Uterus (tissue), 4 donors: ENCODE measurements around the gene PPM1K. TPM values are rescaled to one million over a fixed set of nuclear protein-coding genes. Genes with fewer than 3 reads are reported as not detected.
A peak's percentile ranks its signal among the peaks of the same experiment; 100 is the strongest.

ENCODE experiments used
- DNase-seq, 2 donors: peaks; one replicate each; pipeline ENCODE4 v3.0.0-alpha.2; 2019 to 2020
- H3K27ac ChIP-seq, 2 donors: fragments of 200-600 bp; sonication (generic); 1 replicate in 1 of 2; 2 replicates in 1 of 2; pipeline ENCODE4 v1.5.1; 2016 to 2018
- H3K27me3 ChIP-seq, 2 donors: fragments of 200-600 bp; sonication (generic); one replicate each; pipeline ENCODE4 v1.5.1; 2018 to 2019; ENCODE audit warnings: control low read depth in 1 of 2
- H3K36me3 ChIP-seq, 2 donors: fragments of 200-600 bp; sonication (generic); one replicate each; pipeline ENCODE4 v1.5.1; 2019; ENCODE audit warnings: control low read depth in 1 of 2
- H3K4me1 ChIP-seq, 2 donors: fragments of 200-600 bp; sonication (generic); one replicate each; pipeline ENCODE4 v1.5.1; 2018 to 2019; ENCODE audit warnings: control low read depth in 1 of 2
- H3K4me3 ChIP-seq, 2 donors: fragments of 200-600 bp; sonication (generic); 1 replicate in 1 of 2; 2 replicates in 1 of 2; pipeline ENCODE4 v1.5.1; 2018 to 2019; ENCODE audit warnings: mild to moderate bottlenecking in 1 of 2
- H3K9me3 ChIP-seq, 2 donors: fragments of 200-600 bp; sonication (generic); one replicate each; pipeline ENCODE4 v1.5.1; 2019; ENCODE audit warnings: control low read depth in 1 of 2
- CTCF ChIP-seq, 4 experiments: fragments of 200-600 bp in 2 of 4; fragments of 450-650 bp in 2 of 4; sonication (generic) in 2 of 4; IDR thresholded peaks; one replicate each; pipeline ENCODE4 v1.5.1; 2016 to 2019; ENCODE audit warnings: antibody characterized with exemption in 4 of 4, mild to moderate bottlenecking in 2 of 4, moderate library complexity in 1 of 4
- POLR2A ChIP-seq, 2 donors: fragments of 450-650 bp; IDR thresholded peaks; one replicate each; pipeline ENCODE4 v1.6.1; 2016; ENCODE audit warnings: antibody characterized with exemption in 2 of 2, mild to moderate bottlenecking in 1 of 2, moderate library complexity in 1 of 2
- intact Hi-C: fragments of 100-400 bp; cut with DNase I; formaldehyde crosslinking; loops from one replicate; pipeline ENCODE4 v1.15.1; 2023; ENCODE audit warnings: low total_unique reads
- total RNA-seq, 4 donors: library from RNA; depleted of rRNA in 3 of 4; stranded (reverse); fragments of >200 nt in 3 of 4; gene quantifications; one replicate each; pipeline versions ENCODE4 v1.1.0 to v1.2.4, GENCODE V29; 2014 to 2023
- donor health status: DM: yes; HTN: yes; CAD: no.

PPM1K gene
- total RNA-seq, 4 donors from 2014 or later: 64.7 to 159 (median 83.0) TPM

GRCh38 chr4:88257726-88258125 is 26.6 kb downstream of the PPM1K start:
- no peaks in the 10 kb centered on the region for H3K4me1 ChIP-seq
- no peak for DNase-seq
- TF ChIP-seq CTCF (IDR thresholded peaks at IDR 0.05): no peak
- no peak for TF ChIP-seq POLR2A (IDR thresholded peaks at IDR 0.05)
- no peaks in the 10 kb centered on the region for H3K9me3 ChIP-seq
- no peaks in the 10 kb centered on the region for H3K36me3 ChIP-seq
- intact Hi-C loops: no loop called here
- no peak overlapping the region for H3K27ac ChIP-seq
- H3K4me3 ChIP-seq: no peak overlapping the region
- H3K27me3 ChIP-seq: no peaks in the 10 kb centered on the region

GRCh38 chr4:88255111-88255510 is 29.2 kb downstream of the PPM1K start:
- no peak for TF ChIP-seq CTCF (IDR thresholded peaks at IDR 0.05)
- TF ChIP-seq POLR2A (IDR thresholded peaks at IDR 0.05): no peak

DNA sequence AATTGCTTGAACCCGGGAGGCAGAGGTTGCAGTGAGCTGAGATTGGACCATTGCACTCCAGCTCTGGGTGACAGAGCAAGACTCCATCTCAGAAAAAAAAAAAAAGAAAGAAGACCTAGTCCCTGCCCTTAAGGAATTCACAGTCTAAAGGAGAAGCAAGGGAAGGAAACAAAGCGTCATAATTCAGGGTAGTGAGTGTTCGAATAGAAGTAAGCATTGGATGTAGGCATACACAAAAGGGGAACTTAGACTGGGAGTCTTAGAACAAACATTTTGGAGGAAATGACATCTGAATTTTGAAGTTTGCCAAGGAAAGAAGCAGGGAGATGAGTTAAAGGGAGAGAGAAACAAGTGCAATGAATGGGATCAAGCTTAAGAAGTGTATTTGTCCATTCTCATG is 32.4 kb downstream of the PPM1K start:
- Histone ChIP-seq H3K27me3 (no peaks in the 10 kb centered on the region), H3K36me3 (no peaks in the 10 kb centered on the region), H3K4me1 (no peaks in the 10 kb centered on the region), H3K4me3 (no peak overlapping the region), H3K27ac (no peak overlapping the region), H3K9me3 (no peaks in the 10 kb centered on the region)
- TF ChIP-seq POLR2A (IDR thresholded peaks at IDR 0.05) (no peak), CTCF (IDR thresholded peaks at IDR 0.05) (no peak)
- intact Hi-C loops: no loop called here
- no peak for DNase-seq

More at GRCh38 chr4:88255111-88255510, 29.2 kb downstream of the PPM1K start:
- intact Hi-C loops: no loop called here
- DNase-seq: no peak
- Histone ChIP-seq H3K4me3 (no peak overlapping the region), H3K9me3 (no peaks in the 10 kb centered on the region), H3K27me3 (no peaks in the 10 kb centered on the region), H3K27ac (no peak overlapping the region), H3K36me3 (no peaks in the 10 kb centered on the region), H3K4me1 (no peaks in the 10 kb centered on the region)

GRCh38 chr4:88247148-88247547 is 37.2 kb downstream of the PPM1K start:
- no peak for DNase-seq
- no peaks in the 10 kb centered on the region for H3K9me3 ChIP-seq
- no peaks in the 10 kb centered on the region for H3K27me3 ChIP-seq
- peak overlapping the region in 1 of 2 donors; percentile 22 for H3K27ac ChIP-seq
- intact Hi-C loops: no loop called here
- no peak overlapping the region for H3K4me3 ChIP-seq
- TF ChIP-seq POLR2A (IDR thresholded peaks at IDR 0.05) (no peak), CTCF (IDR thresholded peaks at IDR 0.05) (no peak)
- H3K36me3 ChIP-seq: no peaks in the 10 kb centered on the region
- H3K4me1 ChIP-seq: no peaks in the 10 kb centered on the region

- H3K9me3 ChIP-seq: no peaks in the 10 kb centered on the region
- DNase-seq: no peak
Observed at GRCh38 chr4:88246600-88246999, 37.8 kb downstream of the PPM1K start.

More at GRCh38 chr4:88246600-88246999, 37.8 kb downstream of the PPM1K start:
- Histone ChIP-seq H3K27me3 (no peaks in the 10 kb centered on the region), H3K4me1 (no peaks in the 10 kb centered on the region), H3K36me3 (no peaks in the 10 kb centered on the region), H3K4me3 (no peak overlapping the region), H3K27ac (peak overlapping the region in 1 of 2 donors; percentile 17)
- no peak for TF ChIP-seq POLR2A (IDR thresholded peaks at IDR 0.05)
- TF ChIP-seq CTCF (IDR thresholded peaks at IDR 0.05): no peak
- intact Hi-C loops: no loop called here
